GM19043 (cell line): ENCODE measurements around the gene ADARB2.

Experiments used
- ATAC-seq: cut with Tn5 transposase; IDR thresholded peaks from one replicate; pipeline ENCODE4 v1.9.1; 2021; ENCODE audit warnings: low read depth; ENCODE audit not compliant: unreplicated experiment

Gene ADARB2

GRCh38 chr10:1645896-1646295 lies 91.4 kb downstream of the ADARB2 start:
- ATAC-seq, result no peak

DNA sequence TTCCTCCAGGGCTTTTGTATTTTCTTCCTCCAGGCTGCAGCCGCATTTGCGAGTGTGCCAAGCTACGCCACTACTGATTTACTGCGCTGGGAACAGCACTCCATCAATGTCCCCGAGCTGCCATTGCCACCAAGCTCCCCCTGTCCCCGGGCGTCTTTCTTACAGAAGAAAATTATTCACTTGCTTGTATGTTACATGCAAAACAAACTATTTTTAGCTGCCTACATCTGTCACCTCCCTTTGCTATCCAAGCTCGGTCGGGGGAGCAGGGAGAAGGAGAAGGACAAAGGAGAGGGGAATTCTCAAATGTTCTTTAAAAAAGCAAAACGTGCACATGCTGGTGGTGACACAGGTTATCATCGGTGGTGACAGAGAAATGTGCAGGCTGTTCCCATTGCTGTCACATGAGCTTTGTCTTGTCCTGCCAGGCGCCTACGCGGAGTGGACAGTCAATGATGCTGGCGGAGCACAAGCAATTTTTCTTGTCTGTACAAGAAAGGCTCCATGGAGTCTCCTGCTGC lies 93.1 kb downstream of the ADARB2 start:
- ATAC-seq, result no peak

DNA sequence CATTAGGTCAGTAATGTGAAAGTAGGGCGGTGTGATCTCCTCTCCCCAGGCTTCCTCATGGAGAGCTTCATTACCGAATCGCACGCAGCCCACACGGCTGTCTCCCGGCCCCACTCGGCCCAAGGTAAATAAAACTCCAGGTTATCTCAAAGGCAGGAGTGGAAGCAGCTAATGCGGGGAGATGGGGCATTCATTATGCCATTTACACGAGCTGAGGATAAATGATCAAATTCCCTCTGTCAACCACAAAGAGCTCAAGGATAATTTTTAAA lies 93.5 kb downstream of the ADARB2 start:
- no peak for ATAC-seq

DNA sequence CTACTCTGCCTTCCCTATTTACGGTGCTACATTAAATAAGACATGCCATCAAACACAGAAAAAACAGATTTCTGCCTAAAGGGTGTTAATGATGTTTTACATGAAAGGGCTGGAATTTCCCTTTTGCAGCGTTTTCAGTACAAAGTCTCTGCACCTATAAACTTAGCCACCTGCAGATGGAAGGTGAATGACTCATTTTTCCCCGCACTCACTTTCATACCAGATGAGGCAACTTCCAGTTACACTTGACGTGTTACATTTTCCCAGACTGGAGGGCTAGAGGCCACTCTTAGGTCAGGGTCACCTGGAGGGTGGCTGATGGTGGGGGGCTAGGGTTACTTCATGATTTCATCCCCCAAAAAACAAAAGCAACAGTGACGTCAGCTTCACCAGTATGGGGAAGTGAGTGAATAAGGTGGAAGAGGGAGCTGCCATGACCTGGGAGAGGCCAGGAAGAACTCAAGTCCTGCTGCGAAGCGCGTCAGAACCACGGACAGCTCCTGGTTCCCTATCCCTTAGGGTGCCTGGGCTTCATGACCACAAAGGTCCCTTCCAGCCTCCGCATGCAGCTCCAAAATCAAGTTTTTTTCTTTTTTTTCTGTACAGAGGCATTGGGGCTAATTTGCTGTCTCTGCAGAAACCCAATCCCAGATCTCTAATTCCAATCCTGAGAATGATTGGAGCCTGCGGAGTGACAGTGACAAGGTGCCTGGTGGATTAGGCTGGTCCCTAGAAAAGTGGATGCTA lies 94.0 kb downstream of the ADARB2 start:
- peak; percentile 79 for ATAC-seq

- no peak for ATAC-seq
Observed at GRCh38 chr10:1642600-1643160, 94.6 kb downstream of the ADARB2 start.

- ATAC-seq, result no peak
Observed at GRCh38 chr10:1641402-1641801, 95.9 kb downstream of the ADARB2 start.

DNA sequence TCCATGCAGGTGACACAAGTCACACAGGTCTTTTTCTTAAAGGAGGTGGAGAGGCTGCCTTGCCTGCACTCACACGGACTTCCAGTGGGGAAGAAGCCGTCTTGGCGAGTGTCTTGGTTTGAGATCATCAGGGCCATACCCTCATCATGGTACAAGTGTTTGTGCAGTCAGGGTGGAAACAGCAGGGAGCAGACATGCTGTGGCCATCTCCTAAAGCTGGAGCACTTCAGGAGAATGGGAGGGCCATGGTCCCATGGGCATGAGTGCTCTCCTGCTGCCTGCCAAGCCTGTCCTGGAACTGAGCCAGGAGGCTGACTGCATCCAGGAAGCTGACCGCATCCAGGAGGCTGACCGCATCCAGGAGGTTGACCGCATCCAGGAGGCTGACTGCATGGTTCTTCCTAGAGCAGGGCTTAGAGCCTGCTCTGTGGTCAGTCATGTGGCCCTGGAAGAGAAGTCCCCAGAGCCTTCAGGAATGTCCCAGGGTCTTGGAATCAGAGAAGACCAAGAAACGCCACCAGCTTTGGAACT lies 98.4 kb downstream of the ADARB2 start:
- no peak for ATAC-seq

DNA sequence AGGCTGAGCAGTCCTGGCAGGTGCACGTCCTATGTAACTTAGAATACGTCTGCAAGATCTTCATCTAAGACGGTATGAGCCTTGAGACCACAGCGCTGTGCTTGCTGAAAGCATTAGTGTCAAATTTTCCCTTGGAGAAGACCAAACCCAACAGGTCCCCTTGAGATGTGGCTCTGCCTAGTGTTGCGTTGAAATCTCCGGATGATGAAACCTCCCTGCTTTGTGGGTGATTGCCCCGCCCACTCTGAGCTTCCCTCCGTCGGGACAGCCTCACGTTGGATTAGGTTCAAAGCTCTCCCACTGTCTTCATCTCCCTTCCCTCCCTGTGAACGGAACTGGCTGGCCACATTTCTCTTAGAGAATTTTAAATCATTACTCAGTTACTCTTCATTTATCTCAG lies 102.0 kb downstream of the ADARB2 start:
- no peak for ATAC-seq

DNA sequence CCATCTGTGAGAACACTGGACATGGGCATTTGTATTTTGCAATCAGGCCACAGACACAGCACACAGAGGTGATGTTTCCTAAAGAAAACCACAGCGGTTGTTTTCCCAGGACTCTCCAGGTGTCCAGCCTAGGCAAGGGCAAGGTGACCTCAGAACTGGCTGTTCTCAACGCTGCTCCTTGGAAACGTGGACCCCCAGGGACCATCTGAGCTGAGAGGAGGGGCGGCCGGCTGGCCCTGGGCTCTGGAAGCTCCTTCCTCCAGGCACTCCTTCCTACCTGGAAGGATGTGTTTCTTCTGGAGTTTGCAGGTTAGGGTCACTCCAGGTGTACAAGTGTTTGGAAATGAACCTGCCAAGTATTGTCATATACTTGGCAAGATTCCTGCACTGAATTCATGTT lies 103.1 kb downstream of the ADARB2 start:
- no peak for ATAC-seq

DNA sequence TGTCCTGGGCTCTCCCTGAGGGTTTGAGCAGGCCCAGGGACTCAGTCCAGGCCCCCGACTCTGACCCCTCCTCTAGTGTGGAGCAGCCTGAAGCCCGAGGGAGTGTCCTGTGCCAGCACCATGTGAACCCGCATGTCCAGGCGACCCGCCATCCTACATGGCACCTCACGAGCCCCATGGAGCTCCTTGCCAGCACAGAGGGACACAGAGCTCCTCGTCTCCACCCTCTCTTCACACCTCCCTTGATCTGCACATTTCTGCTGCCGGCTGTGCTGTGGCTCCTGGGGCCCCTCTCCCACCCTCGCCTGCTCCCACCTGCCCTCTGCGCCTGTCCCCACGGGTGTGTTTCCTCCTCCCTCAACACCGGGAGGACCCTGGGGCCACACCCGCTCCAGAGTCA lies 103.5 kb downstream of the ADARB2 start:
- no peak for ATAC-seq

DNA sequence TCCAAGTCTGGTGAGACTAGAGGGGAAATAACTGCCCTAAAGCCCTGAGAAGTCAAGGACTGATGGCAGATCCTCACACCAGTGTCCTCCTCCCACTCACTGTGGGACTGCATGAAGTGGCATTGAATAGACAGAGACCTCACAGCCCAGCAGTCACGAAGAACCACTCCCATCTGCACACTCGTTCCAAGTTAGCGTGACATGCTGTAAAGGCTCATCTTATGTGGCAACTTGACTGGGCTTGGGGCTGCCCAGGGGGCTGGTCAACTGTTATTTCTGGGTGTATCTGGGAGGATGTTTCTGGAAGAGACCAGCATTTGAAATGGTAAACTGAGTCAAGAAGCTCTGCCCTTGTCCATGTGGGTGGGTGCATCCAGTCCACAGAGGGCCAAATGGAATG lies 104.7 kb downstream of the ADARB2 start:
- ATAC-seq, result no peak

GRCh38 chr10:1632141-1632540 lies 105.2 kb downstream of the ADARB2 start:
- ATAC-seq, result no peak

DNA sequence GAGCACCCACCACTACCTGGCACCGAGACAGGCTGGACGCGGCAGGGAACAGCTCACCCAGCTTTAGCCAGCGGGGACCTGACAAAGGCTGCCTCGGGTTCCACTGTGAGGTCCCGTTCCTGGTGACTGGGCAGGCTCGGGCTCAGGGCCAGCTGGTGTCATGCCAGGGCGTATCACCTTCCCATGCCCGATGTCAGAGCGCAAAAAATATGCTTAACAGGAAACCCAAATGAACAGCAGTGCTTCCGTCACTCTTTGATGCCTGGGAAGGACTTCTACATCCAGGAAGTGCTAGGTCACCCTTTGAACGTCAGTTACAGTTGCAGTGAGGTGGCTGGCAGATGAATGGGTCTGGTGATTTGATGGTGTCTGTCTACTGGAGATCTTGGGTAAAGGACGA lies 106.0 kb downstream of the ADARB2 start:
- no peak for ATAC-seq

DNA sequence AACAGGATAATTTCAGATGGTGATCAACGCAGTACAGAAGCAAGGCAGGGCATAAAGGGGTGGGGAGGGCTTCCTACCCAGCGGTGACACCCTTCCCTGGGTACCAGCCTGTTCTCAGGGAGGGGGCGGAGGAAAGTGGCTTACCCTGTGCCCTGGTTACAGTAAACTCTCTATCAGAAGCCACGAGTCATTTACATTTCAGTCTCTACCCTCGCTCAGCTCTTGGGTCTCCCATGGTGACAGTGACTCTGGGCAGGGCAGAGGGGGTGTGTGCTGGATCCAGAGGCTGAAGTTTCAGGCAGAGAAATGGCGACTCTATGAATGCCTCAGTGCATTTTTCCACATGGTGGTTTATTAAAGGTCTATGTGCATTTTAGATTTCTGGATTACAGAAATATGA lies 107.0 kb downstream of the ADARB2 start:
- ATAC-seq, result no peak

- ATAC-seq, result no peak
Observed at GRCh38 chr10:1629326-1630198, 107.8 kb downstream of the ADARB2 start.

DNA sequence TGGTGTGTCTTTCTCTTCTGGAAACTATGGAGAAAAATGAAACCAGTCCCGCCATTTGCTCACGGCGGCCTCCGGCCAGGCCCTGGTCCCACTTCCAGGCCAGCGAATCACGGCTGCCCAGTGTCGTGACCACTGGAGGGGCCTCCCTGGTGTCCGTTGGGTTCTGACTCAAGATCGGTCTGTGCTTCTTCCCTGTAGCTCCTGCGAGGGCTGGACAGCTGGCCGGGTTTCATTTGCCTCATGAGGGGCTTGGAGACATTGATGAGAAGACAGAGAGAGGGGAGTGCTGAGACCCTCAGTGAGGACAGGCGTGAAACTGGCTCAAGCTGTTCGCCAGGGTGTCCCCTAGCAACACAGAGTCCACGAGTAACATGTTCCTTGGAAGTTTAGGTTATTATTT lies 108.6 kb downstream of the ADARB2 start:
- no peak for ATAC-seq

DNA sequence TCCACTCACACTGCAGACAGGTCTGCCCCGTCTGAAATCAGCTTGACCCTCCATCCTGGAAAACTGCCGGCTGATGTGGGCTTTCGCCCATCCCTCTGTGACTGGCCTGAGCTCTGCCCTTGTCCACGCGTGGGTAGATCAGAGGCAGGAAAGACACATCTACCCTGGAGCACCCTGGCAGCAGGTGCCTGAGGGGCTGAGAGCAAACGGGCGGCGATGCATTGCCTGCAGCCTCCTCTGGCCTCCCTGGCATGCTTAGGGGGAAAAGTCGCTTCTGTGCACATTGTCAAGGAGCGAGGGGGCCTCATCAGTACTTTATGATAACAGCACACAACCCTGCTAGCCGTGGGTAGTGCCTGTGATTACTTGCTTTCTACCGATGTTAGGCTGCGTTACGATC lies 109.4 kb downstream of the ADARB2 start:
- no peak for ATAC-seq

DNA sequence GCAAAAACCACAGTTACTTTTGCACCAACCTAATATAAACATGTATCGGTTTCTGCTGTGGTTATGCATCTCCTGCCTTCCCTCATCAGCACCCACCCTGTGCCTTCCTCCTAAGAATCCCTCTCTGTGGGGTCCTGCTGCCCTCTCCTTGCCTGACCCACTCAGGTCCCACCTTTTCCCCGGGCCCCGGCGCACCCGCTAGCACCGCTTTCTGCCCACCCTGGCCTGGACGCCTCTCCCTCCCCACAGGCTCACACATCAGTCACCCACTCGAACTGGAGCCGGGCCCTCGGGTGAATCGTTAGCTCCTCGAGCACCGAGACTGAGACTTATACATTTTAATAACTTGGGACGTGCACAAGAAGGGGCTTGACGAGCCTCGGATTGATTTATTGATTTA lies 110.5 kb downstream of the ADARB2 start:
- no peak for ATAC-seq

- ATAC-seq, result no peak
Observed at GRCh38 chr10:1626410-1626809, 110.9 kb downstream of the ADARB2 start.

DNA sequence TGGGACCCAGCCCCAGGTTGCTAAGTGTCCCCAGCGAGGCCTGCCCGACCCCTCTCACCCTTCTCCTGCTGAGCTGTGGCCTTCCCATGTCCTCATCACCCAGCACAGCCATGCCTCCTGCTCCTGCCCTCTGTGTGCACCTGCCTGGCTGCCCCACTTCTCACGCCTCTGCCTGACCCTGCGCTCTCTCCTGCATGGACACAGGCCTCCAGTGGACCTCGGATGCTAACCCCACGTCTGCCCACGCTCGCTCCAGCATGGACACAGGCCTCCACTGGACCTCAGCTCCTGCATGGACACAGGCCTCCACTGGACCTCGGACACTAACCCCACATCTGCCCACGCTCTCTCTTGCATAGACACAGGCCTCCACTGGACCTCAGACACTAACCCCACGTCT lies 111.6 kb downstream of the ADARB2 start:
- ATAC-seq, result no peak

GRCh38 chr10:1625079-1625478 lies 112.2 kb downstream of the ADARB2 start:
- no peak for ATAC-seq
